Effector memory CD4-positive, alpha-beta T cell (primary cell): ENCODE results near the gene SLC35E2B.

Experiments used
- DNase-seq, 3 donors: peaks; one replicate each; pipeline ENCODE4 v3.0.0-alpha.2; 2020
- H3K27ac ChIP-seq: 2 replicates; pipeline ENCODE4 v1.7.0; 2013; ENCODE audit warnings: mild to moderate bottlenecking, low read length, moderate library complexity; ENCODE audit not compliant: insufficient read depth, poor library complexity, severe bottlenecking
- H3K27me3 ChIP-seq: replicated peaks from 2 replicates; pipeline ENCODE4 v1.7.0; 2013; ENCODE audit warnings: mild to moderate bottlenecking, low read length; ENCODE audit not compliant: insufficient read depth, control insufficient read depth, poor library complexity, severe bottlenecking
- H3K36me3 ChIP-seq: 2 replicates; pipeline ENCODE4 v1.7.0; 2013; ENCODE audit warnings: mild to moderate bottlenecking, low read length, moderate library complexity; ENCODE audit not compliant: control insufficient read depth, insufficient read depth
- H3K4me1 ChIP-seq: 2 replicates; pipeline ENCODE4 v1.7.0; 2013; ENCODE audit warnings: low read length, mild to moderate bottlenecking; ENCODE audit not compliant: control insufficient read depth, insufficient read depth, poor library complexity, severe bottlenecking
- H3K4me3 ChIP-seq: 2 replicates; pipeline ENCODE4 v1.7.0; 2013; ENCODE audit warnings: low read length, low read depth, mild to moderate bottlenecking; ENCODE audit not compliant: insufficient read depth, poor library complexity, severe bottlenecking
- H3K9me3 ChIP-seq: 2 replicates; pipeline ENCODE4 v1.7.0; 2013; ENCODE audit warnings: mild to moderate bottlenecking, low read length, moderate library complexity; ENCODE audit not compliant: control insufficient read depth

The SLC35E2B gene

DNA sequence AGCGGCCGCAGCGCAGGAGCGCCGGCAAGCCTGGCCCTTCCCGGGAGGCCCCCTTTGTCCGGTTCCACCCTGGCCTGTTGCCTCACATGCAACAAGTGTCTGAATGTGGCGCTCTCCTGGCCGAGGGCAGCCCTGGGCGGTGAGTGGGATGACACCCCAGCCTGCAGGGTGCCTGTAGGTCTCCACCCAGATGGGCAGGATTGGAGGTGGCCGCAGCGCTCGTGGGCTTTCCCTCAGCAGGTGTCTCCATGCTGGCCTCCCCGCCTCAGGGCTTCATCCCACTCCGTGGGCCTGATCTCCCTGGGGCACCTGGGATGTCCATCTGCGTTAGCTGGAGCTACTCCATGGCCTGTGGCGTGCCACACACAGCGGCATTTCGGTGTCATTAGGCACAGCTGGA lies 75.8 kb downstream of the SLC35E2B start:
- no peaks in the 10 kb centered on the region for H3K27me3 ChIP-seq
- peak overlapping the region; percentile 100 for H3K4me3 ChIP-seq
- H3K4me1 ChIP-seq: peaks cover 14% of the 10 kb centered on the region
- no peak for DNase-seq
- no peaks in the 10 kb centered on the region for H3K36me3 ChIP-seq
- H3K9me3 ChIP-seq: no peaks in the 10 kb centered on the region
- H3K27ac ChIP-seq: no peak overlapping the region

DNA sequence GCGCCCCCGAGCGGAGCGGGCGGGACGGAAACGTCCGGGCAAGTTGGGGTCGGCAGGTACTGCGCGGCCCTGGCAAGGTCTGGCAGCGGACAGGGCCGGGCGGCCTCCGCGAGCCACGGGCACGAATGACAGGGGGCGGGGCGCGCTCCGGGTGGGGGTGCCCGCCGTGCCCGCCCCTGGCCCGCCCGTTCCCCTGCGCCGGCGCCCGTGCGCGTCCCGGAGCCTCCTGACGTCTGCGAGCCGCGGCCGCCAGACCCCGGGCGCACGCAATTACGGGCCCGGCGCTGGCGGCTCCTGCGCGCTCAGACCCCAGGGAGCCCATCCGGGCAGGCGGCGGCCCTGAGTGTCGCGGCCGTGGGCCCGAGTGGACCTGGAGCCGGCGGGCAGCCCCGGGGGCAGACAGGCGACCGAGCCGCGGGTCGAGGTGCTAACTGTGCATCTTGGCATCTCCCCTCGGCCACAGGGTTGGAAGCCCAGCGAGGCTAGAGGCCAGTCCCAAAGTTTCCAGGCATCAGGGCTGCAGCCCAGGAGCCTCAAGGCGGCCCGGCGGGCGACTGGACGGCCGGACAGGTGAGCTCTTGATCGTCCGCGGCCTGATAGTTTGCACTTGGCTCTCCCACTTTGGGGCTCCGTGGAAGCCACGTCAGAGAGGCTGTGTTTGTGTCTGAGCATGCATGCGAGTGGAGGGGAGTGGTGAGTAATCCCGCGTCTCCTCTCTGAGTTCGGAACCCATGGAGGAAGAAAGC lies 76.4 kb downstream of the SLC35E2B start:
- no peaks in the 10 kb centered on the region for H3K27me3 ChIP-seq
- peak overlapping the region; percentile 100 for H3K27ac ChIP-seq
- H3K4me1 ChIP-seq: peaks cover 14% of the 10 kb centered on the region
- no peaks in the 10 kb centered on the region for H3K36me3 ChIP-seq
- DNase-seq: peak; percentile 21 to 46 (median 23)
- H3K9me3 ChIP-seq: no peaks in the 10 kb centered on the region
- peak overlapping the region; percentile 100 for H3K4me3 ChIP-seq

DNA sequence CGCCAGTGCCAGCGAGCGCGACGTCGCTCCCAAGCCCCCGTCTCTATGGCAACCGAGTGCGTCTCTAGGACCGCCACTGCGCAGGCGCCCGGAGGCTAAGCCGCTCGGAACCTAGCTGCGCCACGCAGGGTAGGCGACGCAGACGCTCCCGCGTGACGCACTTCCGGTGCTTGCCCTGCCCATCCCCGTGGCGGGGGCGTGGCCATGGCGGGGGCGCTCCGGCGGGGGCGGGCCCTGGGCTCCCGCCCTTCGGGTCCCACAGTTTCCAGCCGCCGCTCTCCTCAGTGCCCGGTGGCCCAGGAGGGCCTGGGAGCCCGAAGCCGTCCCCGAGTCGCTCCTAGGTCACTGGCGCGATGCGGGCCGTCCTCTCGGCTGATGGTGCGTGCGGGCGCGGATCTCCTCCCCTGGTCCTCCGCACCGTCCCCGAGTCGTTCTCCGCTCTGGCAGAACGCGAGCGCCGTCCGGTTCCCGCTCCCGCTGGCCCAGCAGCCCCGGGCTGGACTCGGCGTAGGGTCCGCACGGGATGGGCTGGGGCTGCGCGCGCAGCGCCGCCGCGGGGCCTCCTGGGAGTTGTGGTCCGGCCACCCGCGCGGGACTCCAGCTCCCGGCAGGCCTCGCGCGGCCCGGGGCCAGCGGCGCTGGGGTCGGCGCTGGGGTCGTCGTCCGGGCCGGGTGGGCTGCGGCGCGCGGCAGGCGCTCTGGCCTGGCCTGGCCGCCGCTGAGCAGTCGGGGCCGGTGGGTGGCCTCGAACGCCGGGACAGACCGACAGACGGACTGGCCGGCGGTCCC lies 77.1 kb downstream of the SLC35E2B start, which contains the start of gene MIB2:
TSS of gene MIB2 (plus strand) at position 245 of the 789 bp plus-strand sequence. CDS start 7,953 bp downstream, outside the sequence.
- Histone ChIP-seq H3K27ac (peak within 1 kb of the TSS; percentile 100), H3K27me3 (no peaks in the 10 kb centered on the region), H3K4me3 (peak within 1 kb of the TSS; percentile 100), H3K36me3 (no peaks in the 10 kb centered on the region), H3K4me1 (peaks cover 14% of the 10 kb centered on the region), H3K9me3 (no peaks in the 10 kb centered on the region)
- DNase-seq: peak; percentile 96 to 98 (median 98)

DNA sequence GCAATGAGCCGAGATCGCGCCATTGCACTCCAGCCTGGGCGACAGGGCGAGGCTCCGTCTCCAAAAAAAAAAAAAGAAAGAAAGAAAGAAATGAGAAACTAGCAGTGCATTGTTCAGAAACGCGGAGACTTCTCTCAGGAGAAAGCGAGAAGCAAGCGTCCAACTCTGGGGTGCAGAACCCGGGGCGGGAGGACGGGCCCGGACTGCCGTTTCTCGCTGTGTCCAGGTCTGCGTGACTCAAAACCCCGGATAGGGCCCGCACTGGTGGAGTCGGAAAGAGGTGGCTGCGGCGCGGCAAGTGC lies 77.7 kb downstream of the SLC35E2B start:
- Histone ChIP-seq H3K4me3 (peak overlapping the region; percentile 100), H3K27ac (peak overlapping the region; percentile 100), H3K4me1 (peaks cover 14% of the 10 kb centered on the region), H3K36me3 (no peaks in the 10 kb centered on the region), H3K9me3 (no peaks in the 10 kb centered on the region), H3K27me3 (no peaks in the 10 kb centered on the region)
- DNase-seq: no peak

DNA sequence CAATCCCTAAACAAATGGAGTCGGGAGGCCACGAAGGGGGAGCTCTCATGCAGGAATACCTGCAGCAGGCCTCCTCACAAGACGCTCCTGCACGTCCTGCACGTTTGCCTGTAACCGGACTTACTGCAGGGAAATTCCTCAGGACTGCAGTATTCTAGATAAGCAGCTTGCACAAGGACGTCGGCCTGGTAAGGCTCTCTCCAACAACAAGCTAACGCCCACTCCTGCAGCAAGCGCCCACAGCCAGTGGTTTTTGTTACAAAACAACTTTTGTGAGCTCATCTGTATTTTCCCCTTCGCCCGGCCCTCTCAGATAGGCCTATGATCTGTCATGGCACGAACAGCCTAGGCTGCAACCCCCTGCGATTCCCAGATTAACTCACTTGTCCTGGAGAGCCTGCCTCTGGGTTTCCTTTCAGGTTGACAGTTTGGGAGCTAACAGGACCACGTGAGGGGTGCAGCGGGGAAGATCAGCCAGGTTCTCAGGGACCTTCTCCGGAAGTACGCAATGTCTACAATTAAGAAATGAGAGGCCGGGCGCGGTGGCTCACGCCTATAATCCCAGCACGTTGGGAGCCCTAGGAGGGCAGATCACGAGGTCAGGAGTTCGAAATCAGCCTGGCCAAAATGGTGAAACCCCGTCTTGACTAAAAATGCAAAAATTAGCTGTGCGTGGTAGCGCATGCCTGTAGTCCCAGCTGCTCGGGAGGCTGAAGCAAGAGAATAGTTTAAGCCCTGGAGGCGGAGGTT lies 78.2 kb downstream of the SLC35E2B start:
- H3K27ac ChIP-seq: peak overlapping the region; percentile 100
- peaks cover 14% of the 10 kb centered on the region for H3K4me1 ChIP-seq
- peak overlapping the region; percentile 100 for H3K4me3 ChIP-seq
- no peaks in the 10 kb centered on the region for H3K9me3 ChIP-seq
- no peaks in the 10 kb centered on the region for H3K36me3 ChIP-seq
- peak; percentile 30 to 51 (median 48) for DNase-seq
- H3K27me3 ChIP-seq: no peaks in the 10 kb centered on the region

DNA sequence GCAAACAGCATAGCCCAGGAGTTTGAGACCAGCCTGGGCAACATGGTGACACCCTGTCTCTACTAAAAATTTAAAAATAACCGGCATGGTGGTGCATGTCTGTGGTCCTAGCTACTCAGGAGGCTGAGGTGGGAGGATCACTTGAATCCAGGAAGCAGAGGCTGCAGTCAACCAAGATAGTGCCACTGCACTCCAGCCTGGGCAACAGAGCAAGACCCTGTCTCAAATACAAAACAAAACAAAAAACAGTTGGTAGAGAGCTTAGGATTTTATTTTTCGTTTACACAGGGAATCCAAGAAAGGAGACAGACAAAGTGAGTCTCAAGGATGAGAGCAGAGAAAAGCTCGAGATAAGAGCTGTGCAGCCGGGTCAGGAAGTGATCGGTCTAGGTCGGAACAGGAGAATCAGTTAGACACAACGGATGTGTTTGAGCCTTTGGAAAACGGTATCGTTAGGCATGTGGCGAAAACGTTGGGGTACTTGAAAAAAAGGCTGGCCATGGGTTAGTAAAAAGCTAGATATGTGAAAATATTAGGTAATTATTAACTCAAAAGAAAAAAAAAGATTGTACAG lies 79.0 kb downstream of the SLC35E2B start:
- Histone ChIP-seq H3K9me3 (no peaks in the 10 kb centered on the region), H3K27me3 (no peaks in the 10 kb centered on the region), H3K36me3 (no peaks in the 10 kb centered on the region), H3K4me1 (peaks cover 14% of the 10 kb centered on the region), H3K4me3 (peak overlapping the region; percentile 100), H3K27ac (peak overlapping the region; percentile 100)
- no peak for DNase-seq

DNA sequence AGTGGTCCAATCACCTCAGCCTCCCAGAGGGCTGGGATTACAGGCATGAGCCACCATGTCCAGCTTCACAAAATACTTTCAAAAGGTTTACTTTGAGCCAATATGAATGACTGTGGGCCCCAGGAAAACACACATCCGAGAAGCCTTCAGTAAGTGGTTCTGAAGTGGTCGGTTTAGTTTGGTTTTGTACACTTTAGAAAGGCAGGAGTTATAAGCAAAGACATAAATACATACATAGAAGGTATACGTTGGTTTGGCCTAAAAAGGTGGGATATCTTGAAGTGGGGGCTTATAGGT lies 80.5 kb downstream of the SLC35E2B start:
- DNase-seq: no peak
- Histone ChIP-seq H3K4me1 (peaks cover 15% of the 10 kb centered on the region), H3K4me3 (no peak overlapping the region), H3K9me3 (no peaks in the 10 kb centered on the region), H3K36me3 (no peaks in the 10 kb centered on the region), H3K27ac (no peak overlapping the region), H3K27me3 (no peaks in the 10 kb centered on the region)

DNA sequence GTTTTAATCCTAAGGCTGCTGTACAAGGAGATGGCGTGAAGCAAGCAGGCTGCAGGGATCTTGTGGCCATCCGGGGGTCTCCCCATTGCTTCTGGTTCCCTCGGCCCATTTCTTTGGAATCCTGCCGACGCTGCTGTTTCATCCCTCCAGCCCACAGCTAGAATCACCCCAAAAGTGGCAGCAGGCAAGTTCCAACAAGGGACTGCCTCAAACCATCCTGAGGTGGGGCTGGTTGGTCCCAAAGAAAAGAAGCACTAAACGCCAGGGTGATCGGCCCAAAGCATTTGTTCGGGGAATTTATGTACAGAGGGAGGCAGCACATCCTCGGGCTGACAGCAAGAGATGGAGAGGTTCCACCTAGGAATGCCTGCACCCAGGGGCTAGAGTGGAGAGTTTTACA lies 81.8 kb downstream of the SLC35E2B start:
- Histone ChIP-seq H3K36me3 (no peaks in the 10 kb centered on the region), H3K4me1 (peaks cover 14% of the 10 kb centered on the region), H3K27ac (no peak overlapping the region), H3K9me3 (no peaks in the 10 kb centered on the region), H3K4me3 (no peak overlapping the region), H3K27me3 (no peaks in the 10 kb centered on the region)
- no peak for DNase-seq

DNA sequence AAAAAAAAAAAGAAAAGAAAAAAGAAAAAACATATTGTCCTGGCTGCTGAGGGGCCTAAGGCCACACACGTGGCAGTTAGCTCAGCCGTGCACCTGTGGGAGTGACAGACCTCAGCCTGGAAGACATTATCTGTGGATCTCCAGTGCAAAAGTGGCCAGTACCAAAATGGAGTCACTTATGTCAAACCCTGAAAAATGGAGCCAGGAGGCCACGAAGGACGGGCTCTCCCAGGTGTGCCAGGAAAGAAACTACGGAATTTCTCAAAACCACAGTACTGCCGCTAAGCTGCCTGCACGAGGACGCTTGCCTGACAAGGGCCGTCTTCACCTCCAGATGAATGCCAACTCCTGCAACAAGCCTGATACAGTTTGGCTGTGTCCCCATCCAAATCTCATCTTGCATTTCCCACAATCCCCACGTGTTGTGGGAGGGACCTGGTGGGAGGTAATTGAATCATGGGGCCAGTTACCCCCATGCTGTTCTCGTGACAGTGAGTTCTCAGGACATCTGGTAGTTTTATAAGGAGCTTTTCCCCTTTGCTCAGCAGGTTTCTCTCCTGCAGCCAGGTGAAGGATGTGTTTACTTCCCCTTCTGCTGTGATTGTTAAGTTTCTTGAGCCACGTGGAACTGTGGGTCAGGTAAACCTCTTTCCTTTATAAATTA lies 82.6 kb downstream of the SLC35E2B start:
- H3K27ac ChIP-seq: no peak overlapping the region

More for the DNA sequence above, 82.6 kb downstream of the SLC35E2B start:
- Histone ChIP-seq H3K4me1 (peaks cover 14% of the 10 kb centered on the region), H3K36me3 (no peaks in the 10 kb centered on the region), H3K27me3 (no peaks in the 10 kb centered on the region), H3K4me3 (no peak overlapping the region), H3K9me3 (no peaks in the 10 kb centered on the region)
- no peak for DNase-seq
